UCSD-AML1 (cell line): ENCODE results near the gene BBX.

Experiments
- DNase-seq: peaks from one replicate; lab custom pipeline; 2025; ENCODE audit not compliant: unreplicated experiment; lab: John Stamatoyannopoulos, UW

BBX gene

DNA sequence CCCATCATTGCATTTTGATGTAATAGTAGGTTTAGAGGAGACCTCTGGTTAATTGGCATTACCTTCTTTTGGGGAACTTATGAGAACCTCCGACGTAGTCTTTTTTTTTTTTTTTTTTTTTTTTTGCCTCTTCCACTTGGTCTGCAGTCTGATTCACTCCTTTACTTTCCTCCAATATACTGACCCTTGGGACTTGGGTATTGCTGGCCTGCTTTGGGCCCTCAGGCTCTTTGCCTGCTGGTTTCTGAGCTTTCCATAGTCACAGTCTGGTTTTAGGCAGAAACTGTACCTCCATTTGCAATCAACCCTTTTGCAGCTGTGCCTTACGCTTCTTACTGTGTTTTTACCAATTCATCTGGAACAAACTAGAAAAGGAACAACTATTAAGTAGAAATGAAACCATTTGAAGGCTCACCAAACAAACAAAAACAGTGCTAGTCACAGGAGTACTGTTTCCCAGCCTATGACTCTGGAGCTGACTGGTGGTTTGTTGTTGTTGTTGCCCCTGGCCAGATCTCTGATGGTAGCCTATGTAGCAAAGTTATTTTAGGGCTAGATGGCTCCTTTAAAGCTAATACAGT lies 272.8 kb downstream of the BBX start:
- no peak for DNase-seq

DNA sequence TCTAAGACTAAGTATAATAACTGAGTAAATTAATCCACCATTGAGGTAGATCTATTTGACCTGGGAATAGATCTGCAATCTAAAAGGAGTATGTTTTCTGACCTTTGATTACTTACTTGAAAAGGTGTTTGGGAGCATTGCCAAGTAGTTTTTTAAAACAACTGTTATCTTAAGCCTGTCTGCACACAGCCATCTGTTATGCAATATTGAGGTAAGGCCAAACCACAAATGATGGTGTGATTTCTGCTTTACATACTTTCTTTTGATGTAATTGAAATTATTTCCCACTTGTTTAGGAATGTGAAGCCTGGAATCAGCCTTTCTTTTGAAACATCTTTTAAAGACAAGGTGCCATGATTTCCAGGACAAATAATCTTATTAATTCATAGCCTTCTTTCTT lies 274.0 kb downstream of the BBX start:
- no peak for DNase-seq

DNA sequence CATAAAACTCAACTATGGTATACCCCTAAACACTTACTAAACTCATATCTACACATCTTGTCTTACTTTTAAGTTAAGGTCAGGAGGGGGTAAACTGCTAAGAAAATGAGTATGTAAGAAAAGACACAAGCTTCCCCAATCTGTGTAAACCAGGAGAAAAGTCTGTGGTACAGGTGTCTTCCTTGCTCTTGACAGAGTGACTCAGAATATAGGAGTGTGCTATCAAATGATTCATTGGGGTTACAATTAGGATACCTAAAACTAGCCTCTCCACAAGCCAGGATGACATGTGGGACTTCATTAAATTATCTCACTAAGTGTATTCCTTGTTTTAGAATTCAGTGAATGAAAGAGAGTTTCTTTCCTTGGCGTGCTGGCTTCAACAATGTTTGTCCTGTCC lies 274.8 kb downstream of the BBX start:
- no peak for DNase-seq

DNA sequence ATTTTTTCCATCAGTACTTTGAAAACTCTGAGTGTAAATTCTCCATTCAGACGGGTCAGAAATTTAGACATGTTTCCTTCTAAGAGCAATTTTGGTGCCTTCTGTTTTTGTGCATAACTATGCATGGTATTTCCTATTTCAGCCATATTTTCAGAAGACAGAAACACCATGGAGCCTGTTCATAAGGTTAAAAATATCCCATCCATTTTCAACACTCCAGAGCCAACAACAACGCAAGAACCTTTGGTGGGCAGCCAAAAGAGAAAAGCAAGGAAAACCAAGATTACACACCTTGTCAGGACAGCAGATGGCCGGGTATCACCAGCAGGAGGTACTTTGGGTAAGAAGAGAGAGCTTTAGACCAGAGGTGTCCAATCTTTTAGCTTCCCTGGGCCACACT lies 275.6 kb downstream of the BBX start:
- no peak for DNase-seq

DNA sequence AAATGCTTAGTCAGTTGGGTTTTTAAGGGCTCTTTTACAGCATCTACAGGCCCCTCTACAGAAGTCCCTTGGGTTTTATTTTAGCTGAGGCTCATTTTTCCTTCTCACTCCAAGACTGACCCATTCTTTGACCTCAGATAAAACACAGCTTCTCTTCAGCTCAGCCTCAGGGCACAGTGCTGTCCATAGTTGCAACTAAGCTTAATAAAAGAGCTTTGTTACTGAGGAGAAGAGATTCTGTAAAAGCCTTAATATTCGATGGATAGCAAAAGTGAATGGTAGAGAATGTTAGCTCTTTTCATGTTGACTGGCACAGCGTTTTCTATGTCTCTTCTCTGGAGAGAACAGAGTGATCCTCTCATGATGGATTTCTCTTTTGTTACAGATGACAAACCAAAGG lies 277.9 kb downstream of the BBX start:
- DNase-seq: no peak

DNA sequence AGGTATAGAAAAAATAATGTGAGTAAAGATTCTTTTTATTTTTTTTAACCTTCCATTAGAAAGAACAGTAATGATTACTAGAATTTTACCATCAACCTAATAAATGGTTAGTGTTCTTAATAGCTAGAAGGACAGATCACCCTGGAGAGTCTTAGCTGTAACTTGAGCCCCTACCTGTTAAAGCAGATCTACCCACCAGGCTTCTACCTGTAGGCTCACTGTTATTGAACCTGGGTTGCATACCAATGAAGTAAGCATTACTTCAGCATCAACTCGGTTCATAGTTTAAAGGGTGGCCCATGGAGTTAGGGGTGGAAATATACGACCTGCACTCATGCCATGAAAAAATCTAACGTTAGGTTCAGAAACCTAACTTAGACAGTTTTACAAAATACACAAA lies 280.4 kb downstream of the BBX start:
- no peak for DNase-seq

DNA sequence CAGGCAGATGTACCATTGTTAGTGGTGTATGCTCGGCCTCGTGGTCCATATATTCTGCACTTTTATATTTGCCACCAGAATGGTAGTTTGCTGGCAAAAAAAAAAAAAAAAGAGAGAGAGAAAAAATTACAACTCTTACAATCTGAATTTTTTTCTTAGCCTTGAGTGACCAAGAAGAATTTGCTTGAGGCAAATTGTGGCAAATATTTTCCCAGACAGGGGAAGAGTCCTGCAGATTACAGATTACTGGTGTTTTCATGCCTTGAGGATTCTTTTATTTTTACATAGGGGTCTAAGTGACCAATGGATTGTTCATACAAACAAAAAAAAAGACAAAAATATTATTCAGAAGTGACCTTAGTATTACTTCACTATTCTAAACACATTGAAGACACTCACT lies 283.3 kb downstream of the BBX start:
- DNase-seq: no peak

DNA sequence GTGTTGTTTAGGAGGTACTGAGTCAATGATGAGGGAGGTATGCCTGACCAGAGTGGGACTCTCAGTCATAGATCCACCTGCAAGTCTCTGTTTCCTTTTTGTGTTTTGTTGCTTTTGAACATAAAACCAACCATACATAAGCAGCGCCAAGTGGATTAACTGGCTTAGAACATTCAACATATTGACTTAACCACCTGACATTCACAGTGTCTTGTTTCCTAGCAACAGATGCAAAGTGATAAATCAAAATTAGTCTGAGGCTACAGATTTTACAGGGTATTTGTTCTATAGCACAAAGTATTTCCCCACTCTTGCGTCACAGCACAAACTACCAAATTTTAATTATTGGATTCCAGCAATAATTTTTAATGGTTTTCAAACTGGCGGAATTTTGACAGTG lies 283.8 kb downstream of the BBX start:
- DNase-seq: no peak

DNA sequence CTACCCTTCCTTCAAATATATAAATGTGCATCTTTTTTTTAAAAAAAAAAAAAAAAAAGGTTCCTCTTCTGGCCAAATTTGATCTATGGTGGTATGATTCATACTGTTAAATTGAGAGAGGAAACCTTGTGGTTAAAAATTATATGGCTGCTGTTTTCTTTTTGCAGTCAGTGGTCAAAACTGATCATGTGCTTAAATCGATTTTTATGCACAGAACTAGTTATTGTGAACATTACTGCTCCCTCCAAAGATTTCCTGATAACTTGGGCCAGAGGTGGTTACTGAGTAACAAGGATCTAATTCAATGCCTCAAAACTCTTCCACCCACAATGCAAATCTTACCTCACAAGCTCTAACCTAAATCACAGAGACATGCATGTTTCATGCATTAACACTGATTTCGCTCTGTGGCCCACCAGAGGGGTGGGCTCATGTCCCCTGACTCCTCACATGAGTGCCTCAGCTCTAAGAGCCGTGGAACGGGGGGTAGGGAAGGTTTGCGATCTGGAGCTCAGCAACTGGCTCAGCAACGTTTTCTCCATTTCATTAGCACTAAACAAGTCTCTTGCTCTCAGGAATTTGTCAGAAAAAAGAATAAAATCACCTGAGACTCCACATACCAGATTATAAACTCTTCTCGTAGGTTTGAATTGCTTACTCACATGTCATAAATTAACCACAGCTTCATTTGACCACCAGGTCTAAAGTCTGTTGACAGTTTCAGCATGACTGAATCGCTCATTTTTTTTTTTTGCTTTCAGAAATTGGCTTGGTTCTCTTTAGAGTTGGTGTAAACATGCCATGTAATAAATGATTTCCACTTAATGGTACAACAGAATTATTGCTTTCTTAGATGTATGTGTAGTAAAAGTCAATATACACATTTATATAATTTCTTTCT lies 287.7 kb downstream of the BBX start:
- DNase-seq: no peak

DNA sequence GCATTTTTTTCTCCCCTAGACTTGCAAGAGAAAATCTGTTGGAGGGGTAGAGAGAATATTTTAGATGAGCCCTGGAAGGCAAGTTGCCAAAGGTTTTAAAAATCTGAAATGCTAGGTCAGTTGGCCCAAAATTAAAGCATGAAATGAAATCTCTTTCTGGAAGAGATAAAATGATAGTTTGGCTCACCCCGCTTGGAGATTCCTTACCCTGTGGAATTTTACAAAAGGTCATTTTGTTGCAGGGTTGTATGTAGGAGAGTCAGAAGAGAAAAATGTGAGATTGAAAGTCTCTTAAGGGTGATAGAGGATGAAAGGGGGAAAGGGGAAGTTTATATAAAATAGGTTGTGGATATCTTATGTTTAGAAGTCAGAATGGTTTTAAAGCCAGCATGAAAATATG lies 290.3 kb downstream of the BBX start:
- DNase-seq: no peak

DNA sequence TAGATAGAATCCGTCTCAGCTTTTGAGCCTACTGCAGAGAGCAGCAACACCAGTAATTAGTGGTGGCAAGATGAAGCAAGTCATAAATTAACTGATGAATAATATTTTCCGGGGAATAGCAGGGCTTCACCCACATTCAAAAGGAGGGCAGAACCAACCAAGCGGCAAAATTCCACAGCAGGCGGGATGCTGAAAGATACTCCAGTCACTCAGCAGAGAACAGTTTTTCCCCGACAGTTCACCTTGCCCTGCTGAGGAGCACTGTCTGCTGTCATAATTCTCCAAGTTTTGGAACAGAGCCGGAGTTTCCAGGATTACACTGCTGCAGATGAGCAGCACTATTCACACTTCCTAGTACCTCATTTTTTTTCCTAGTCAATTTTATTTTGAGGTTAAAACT lies 293.3 kb downstream of the BBX start:
- no peak for DNase-seq

DNA sequence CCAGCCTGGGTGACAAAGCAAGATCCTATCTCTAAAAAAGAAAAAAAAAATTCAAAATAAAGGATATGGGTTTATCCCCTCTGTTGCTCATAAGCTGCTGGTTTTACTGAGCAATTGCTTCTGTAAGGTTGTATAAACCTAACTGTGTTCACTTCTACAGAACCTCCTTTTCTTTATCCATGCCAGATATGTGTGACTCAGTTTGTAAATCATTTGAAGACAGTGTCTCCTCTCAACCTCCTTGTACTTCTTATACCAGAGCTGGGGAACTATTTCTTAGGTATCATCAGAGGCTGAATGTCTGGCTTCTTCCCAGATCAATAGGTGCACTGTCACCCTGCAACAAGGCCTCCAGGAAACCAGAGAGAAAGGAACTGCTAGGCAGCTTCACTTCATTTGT lies 294.3 kb downstream of the BBX start:
- DNase-seq: no peak

DNA sequence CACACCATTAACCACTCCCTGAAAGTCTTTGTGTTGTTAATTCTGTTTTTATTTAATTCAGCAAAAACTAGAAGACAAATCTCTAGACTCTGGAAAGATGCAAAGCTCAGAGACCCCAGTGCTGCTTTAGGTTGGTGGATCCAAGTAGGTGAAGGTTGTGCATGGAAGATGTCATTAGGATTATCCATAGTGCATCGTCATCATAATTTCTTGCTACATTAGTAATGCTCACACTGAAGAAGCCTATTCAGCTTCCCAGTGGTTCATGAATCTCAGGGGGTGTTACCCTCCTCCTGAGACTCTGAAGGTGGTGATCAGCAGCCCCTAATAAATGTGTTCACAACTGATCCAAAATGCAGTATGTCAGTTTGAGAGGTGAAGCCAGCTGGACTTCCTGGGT lies 295.3 kb downstream of the BBX start:
- no peak for DNase-seq

DNA sequence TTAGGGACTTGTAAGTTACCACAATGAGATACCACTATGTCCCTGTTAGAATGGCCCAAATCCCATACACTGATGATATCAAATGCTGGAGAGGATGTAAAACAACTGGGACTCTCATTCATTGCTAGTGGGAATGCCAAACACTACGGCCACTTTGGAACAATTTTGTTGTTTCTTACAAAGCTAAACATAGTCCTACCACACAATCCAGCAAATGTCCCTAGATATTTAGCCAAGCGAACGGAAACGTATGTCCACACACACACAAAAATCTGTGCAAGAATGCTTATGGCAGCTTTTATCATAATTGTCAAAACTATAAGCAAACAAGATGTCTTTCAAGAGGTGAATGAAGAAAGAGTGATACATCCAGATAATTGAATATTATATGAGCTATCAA lies 296.9 kb downstream of the BBX start:
- no peak for DNase-seq

DNA sequence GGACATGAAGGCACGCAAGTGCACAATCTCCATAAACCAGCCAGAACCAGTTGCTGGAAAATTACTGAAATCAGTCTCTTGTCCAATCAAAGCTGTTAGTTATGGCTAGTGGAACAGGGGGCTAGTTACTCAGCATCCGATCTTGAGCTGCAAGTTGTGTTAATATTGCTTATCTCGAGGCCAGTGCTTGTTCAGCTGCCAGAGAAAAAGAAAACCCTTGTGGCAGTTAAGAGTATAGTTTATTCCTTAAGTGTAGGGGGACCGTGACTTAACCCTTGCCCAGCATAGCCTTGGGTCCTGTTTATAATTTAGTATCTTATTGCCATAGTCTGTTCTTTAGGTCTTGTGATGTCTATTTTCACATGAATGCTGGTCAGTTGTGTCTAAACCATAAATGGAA lies 299.5 kb downstream of the BBX start:
- no peak for DNase-seq

DNA sequence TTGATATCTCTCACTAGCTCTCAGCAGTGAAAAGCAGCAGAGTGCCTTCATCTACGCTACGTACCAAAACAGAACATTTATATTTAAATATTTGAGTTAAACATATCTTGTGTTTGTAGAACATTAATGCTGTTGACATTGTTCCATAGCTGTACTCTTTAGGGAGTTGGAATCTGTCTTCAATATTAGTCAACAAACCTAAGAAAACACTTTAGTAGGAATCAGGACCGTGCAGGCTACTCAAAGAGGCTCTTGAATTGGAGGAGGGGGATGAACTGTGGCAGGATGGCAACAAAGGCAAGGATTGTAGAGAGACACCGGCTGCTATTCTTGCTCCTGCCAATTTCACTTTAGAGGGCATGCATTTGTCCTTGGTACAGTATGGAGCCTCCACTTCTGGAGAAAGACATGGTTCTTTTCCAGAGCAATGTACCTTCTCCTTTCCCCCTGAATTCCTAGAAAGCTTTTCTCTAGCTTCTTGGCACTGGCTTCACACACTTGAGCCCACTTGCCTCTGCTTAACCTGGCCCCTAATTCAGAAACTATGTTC lies 302.1 kb downstream of the BBX start:
- DNase-seq: no peak

DNA sequence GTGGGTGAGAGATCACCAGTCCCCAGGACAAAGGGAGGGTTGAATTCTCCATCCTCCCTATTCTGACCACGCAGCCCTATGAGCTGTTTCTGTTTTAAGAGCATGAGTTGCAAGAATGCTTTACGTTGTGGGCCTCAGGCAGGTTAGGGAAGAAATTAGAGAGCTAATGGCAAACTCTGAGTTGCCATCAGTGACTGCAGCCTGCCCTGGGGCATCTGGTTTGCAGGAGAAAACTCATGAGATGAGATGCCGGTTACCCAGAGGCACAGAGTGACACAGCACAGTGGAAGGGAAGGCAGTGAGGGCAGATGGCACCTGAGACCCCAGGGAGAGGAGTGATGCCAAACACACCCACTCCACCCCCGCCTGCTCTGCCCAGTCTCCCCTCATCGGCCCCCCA lies 302.8 kb downstream of the BBX start:
- no peak for DNase-seq

DNA sequence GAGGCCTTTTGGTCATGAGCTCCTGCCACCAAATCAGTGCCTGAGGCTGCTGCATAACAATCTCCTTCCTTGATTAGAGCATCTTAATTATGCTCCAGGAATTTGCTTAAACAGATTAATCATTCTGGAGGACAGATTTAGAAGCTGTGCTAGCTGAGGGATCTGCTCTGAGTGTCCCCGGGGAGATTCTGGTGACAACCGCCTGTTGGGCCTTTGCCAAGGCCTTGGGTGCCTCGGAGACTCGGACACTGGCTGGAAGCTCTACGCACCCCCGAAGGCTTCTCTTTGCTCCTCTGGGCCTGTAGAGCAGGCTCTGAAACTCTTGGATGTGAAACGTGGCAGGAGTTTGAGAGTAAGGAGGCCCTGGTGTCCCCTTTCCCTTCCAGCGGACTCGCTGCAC lies 304.0 kb downstream of the BBX start:
- DNase-seq: no peak

DNA sequence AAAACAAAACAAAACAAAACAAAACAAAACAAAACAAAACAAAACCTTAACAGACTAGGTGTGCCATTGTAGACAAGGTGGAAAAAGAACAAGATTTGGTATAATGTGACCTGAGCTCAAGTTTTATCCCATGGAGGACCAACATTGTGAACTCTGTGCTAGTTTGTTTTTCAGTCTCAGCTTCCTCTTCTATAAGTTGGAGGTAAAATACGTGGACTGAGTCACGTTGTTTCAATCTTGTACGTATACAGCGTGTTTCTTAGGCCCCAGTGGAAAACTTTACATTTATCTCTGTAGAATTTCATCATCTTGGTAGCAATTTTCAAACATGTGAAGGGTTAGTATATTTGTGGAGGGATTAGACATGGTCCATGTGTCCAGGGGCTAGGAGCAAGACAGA lies 306.4 kb downstream of the BBX start:
- no peak for DNase-seq

DNA sequence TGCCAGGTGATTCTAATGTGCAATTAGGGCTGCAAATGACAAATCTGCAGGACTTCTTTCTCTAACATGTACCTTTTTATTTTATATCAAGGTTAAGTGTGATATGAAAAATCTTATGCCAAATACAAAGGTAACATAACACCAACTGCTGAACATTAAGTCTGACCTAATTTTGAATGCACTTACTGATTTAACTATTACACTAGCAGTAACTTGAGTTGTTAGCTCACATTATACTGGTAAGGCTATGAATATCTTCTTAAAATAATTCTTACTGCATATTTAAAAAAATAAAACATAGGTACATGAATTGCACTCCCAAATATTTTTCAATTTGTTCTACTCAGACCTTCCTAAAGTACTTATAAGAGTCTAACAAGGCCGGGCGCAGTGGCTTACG lies 308.8 kb downstream of the BBX start:
- no peak for DNase-seq

DNA sequence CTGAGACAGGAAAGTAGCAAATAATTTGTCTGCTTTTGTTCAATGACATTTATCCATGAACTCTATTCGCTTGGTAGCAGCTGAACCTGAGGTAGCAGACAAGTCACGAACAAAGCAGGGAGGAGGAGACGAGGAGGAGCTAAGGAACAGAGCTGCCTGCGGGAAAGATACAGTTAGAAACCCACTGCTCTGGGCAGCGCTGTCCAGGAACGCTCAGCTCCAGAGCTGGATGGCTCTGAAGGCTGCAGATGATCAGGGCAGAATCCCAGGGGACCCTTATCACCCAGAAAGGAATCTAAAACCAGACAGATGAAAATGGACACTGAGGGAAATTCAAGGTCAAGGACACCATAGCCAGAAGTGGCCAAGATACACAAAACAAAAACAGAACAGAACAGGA lies 310.3 kb downstream of the BBX start:
- no peak for DNase-seq

DNA sequence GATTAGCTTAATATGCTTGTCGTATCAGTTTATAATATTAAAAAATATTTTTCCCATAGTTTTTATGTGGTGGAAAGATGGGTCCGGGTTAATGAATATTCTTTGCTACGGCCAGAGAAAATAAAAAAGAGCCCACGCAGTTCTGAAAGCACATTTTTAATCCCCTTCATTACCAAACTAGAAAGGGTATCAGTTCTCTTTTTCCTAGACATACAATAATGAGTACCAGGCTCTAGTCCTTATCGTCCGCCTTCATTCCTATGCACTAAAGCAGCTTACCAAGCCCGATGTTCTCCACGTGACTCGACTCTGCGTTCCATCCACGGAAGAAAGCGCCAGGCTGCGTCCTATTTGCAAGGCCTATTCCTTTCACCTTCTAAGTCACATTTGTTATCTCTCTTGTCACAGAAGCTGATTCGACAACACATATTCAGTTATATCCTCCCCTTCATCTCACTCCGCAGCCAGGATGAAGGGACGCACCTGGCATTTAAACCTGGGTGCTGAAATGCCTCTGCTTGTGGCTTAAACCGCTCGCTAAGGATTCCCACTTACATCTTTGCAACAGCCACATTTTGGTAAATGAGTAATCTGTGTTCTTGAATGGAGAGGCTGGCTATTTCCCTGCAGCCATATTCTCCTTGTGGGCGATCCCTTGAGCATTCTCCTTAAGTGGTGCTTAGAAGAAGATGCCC lies 311.1 kb downstream of the BBX start:
- DNase-seq: no peak
